ENCODE results near the gene EEF2K.

Gene EEF2K

DNA sequence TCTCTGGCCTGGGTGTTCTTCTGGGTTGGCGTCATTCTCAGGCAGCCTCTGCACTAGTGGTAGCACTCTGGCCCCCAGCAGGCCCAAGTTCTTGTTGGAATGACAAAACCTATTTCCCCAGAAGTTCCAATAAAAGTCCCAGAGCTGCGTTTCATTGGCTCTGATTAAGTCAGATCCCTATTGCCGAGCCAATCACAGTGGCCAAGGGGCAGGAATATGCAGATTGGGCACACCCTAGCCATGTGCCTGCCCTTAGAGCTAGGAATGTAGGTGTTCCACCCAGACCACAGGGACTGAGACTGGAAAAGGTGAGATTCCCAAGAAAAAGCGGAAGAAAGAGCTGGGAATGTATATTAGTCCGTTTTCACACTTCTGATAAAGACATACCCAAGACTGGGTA is 46.2 kb downstream of the EEF2K start:
- no peak for DNase-seq (ENCODE audit: low read depth)

DNA sequence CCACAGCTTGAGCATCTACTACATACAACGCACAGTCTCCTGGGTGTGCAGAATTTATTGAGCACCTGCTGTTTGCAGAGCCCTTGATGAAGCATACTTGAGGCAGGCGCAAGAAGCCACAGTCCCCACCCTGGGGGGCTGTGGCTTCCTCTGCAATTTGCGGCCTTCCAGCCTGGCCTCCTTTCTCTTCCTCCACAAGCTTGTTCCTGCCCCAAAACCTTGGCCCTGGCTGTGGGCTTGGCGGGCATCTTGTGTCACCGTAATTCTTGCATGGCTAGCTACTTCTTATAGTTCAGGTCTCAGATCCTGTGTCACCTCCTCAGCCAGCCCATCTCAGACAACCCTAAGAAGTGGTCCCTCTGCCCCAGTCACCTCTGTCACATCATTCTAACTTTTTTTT is 47.2 kb downstream of the EEF2K start:
- no peak for DNase-seq (ENCODE audit: low read depth)

DNA sequence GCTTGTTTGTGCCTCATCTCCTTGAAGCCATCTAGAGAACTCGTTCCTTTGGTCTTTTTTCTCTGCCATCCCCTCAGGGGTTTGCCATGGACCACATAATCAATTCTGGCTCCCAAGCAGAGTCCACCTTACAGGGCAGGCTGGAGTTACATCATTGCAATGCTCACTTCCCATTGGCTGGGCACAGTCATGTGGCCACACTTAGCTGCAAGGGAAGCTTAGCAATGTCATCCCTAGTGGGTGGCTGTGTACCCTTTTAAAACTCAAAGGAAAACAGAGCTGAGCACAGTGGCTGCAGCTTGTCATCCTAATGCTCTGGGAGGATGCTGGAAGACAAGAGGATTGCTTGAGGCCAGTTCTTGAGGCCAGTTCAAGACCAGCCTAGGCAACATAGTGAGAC is 49.3 kb downstream of the EEF2K start:
- DNase-seq (ENCODE audit: low read depth), result no peak

DNA sequence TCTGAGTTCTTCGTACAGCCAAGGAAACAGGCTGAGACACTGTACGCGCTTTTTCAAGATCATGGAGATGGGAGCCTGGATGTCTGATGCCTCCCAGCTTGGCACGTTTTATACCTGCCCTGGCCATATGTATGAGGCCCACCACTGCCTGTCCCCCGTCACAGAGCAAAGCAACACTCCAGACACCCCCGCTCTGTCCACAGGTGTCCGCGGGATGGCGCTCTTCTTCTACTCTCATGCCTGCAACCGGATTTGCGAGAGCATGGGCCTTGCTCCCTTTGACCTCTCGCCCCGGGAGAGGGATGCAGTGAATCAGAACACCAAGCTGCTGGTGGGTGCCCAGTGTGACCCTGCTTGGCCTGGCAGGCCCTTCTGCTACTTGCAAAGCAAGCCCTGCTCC is 51.4 kb downstream of the EEF2K start:
- no peak for DNase-seq (ENCODE audit: low read depth)

DNA sequence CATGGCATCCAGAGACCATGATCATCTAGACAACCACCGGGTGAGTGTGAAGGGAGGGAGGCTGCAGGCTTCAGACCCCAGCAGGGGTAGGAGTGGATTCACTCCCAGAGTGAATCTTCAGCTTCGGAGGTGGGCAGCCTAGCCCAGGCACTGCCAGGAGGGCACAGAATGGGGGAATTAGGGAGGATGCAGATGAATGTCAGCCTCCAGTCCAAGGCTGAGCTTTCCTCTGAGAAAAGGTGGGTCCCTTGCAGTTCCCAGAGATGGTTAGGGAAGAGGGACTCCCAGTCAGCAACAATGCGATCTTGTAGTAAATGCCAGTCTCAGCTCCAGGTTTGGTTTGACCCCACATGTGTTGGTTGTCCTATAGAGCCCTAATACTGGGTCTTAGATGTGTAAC is 54.4 kb downstream of the EEF2K start:
- no peak for DNase-seq (ENCODE audit: low read depth)

DNA sequence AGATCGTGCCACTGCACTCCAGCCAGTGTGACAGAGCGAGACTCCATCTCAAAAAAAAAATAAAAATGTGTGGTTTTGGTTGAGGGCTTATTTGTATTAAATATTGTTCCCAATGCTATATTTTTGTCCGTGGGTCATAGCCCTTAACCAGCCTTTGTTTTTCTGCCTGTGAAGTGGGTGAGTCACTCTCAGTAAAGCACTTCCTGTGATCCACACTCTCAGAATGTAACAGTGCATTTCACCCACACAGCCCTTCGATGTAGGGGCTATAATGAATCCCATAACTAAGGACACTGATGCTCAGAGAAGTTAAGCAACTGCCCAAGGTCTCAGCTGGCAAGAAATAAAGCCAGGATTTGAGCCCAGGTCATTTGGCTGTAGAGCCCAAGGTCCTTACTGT is 56.4 kb downstream of the EEF2K start:
- DNase-seq (ENCODE audit: low read depth), result no peak

DNA sequence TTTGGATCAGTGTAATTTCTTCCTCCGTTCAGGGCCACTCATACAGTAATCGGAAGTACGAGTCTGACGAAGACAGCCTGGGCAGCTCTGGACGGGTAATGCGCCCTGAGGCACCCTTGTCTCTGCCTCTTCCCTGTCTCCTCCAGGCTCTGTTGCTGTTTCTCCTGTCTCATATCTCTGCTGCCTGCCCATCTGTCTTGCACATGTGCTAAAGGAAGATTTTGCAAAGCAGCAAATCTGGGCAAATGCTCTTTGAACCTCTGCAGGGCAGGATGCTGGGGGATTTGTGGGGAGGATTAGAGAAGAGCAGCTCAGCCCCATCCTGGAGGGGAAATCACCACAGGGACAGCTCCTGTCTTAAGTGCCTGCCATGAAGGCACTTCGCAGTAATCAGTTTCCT is 58.7 kb downstream of the EEF2K start:
- no peak for DNase-seq (ENCODE audit: low read depth)

DNA sequence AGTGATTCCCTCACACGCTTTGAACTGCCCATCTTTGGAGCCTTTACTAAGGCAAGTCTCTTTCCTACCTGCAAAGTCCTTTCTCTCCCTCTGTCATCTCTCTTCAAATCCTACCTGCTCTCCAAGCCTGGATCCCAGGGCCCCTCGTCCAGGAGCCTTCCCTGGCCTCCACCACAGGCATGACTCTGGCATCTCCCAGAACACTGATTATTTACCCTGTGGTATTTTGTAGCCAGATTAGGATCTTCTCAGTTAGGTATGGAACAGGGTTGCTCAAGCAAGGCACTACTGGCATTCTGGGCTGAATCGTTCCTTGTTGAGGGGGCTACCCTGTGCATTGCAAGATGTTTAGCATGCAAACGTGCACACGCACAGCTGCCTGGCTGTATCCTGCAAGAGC is 59.3 kb downstream of the EEF2K start:
- DNase-seq (ENCODE audit: low read depth), result no peak

DNA sequence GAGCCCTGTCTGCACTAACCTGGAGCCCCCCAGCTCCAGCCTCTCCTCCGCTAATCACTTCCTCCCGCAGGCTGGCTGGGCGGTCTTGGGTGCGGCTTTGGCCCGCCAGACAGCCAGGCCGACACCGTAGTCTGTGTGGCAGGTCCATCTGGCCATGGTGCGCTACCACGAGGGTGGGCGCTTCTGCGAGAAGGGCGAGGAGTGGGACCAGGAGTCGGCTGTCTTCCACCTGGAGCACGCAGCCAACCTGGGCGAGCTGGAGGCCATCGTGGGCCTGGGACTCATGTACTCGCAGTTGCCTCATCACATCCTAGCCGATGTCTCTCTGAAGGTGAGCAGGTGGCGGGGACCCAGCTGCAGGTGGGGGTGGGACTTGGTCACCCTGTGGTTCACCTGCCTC is 60.5 kb downstream of the EEF2K start:
- no peak for DNase-seq (ENCODE audit: low read depth)

DNA sequence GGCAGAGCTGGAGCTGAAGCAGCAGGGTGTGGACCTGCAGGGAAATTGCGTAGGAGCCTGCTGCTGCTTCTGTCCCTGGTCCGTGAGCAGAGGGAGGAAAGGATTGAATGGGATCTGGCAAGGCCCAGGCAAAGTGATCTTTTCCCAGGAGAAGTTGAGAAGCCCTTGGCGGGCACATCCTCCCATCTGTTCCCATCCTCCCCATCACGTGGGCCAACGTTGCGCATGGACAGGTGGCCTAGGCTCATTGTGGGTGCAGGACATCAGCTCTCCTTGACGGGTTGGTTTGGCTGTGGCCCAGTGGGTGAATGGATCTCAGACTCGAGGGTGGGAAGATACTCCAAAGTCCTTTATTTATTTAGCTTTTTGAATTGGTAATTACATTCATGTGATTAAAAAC is 61.7 kb downstream of the EEF2K start:
- no peak for DNase-seq (ENCODE audit: low read depth)

DNA sequence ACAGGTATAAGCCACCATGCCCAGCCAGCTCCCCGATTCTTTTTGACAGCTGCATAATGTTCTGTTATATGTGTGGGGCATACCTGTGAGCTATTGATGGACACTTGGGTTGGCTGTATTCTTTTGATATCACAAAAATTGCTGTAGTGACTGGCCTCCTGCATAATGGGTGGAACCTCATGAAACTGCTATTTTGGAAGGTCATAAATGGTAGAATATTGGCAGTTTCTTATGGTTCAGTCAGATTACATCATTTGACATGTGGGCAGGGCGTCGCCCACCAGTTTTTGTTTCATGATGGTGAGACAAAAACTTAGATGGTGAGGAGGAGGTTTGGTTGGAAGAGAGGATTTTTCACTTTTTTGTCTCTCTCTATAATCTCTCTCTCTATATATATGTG is 64.4 kb downstream of the EEF2K start:
- DNase-seq (ENCODE audit: low read depth), result no peak

DNA sequence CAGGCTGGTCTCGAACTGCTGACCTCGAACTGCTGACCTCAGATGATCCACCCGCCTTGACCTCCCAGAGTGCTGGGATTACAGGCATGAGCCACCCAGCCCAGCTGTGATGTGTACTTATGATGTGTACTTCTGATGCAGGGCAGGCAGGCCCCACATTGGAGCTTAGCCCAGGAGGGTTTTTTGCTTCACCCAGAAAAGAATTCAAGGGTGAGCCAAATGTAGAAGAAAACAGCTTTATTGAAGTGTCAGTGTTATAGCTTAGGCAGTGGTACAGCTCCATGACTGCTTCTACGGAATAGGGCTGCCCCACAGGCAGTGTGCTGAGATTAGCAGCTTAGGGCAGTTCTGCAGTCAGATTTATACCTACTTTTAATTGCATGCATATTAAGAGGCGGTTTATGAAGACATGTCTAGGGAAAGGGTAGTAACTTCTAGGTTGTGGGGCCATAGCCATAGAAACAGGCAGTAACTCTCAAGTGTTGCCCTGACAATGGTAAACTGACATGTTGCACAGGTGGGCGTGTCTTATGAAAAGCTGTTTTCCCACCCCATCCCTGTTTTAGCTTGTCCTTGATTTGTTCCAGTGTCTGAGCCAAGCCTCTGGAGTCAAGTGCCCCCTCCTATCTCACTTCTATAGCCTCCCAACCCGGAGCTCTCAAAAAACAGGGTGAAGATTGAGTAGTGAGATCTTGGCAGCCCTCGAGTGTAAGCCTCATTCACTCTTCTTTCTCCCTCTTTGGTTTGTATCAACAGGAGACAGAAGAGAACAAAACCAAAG is 67.0 kb downstream of the EEF2K start:
- no peak for DNase-seq (ENCODE audit: low read depth)

DNA sequence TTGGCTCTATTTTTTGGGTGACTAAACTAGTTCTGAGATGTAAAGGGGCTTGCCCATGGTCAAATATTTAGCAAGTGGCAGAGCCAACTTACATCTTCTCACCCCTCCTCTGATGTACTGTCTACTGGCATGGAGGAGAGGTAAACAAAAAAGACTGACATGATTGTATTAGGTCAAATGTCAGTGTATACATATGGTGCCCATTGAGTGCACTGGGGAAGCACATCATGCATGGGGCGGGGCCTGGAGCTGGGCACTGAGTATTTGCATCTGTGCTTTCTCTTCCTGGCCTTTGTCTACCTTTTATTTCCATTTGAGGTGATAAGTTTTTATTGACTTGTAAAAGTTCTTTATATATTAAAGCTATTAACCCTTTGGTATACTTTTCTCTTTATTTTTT is 68.8 kb downstream of the EEF2K start:
- DNase-seq (ENCODE audit: low read depth), result no peak

DNA sequence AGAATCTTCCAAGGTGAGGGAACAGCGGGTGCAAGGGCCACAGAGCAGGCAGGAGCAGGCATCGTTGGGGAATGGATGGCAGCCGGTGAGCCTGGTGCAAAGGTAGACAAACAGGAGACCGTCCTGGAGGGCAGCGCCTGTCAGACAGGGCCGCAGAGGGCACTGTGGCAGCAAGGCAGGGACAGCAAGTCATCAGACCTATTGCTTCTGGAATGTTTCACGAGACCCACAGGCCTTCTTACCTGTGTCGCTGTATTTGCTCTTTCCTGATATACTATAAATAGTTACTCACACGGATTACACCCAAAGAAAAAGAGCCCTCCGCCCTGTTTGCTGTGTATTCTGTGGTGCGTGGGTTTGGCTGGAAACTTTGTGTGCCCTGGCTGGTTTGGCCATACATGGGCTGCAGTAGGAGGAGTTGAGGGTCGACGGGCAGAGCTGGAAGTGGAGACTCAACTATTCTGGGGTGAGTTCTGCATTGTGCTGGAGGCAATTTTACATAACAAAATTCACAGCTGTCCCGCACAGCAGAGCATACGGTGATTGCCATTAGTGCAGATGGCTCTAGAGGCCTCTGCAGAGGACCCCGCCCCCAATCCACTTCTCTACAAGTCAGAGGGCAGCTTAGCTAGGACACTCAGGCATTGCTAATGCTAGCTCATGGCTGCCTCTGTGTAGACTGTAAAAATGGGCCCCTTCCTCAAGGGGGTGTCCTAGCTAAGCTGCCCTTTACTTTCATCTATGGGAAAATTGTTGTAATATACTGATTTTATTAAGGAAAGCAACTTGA is 72.6 kb downstream of the EEF2K start:
- DNase-seq (ENCODE audit: low read depth), result no peak

DNA sequence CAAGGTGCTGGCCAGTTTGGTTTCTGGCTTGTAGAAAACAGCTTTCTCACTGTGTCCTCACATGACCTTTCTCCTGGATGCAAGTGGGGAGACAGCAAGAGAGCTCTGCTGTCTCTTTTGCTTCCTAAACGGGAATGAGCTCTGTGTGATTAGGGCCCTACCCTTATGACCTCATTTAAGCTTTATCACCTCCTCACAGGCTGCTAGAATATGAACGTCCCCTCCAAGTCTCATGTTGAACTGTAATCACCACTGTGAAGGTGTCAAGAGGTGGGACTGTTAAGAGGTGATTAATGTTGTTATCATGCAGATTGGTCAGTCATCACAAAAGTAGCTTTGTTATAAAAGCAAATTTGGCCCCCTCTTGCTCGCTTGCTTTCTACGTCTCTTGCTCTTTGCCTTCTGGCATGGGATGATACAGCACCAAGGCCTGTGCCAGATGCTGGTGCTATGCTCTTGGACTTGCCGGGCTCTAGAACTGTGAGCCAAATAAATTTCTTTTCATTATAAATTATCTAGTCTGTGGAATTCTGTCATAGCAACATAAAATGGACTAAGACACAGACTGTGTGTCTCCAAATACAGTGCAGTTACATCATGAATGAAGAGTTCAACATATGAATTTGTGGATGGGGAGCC is 76.3 kb downstream of the EEF2K start:
- DNase-seq (ENCODE audit: low read depth), result no peak

DNA sequence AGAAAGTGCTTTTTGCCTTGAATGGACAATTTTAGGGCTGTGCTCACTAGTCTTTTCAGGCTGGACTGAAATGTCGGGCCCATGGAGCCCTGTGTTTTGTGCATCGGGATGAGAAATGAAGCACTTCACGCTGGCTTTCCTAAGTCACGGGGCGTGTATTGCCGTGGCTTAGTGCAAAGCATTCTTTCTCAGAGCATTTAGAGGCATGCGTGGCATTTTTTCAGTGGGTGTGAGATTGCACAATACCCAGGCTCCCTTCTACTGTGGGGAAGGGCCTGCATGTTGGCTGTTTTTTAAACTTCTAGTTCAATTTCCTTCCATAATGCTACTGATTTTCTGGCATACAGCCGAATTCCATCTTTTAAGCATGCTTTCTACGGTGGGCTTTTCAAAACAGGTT is 78.6 kb downstream of the EEF2K start:
- DNase-seq (ENCODE audit: low read depth), result no peak

DNA sequence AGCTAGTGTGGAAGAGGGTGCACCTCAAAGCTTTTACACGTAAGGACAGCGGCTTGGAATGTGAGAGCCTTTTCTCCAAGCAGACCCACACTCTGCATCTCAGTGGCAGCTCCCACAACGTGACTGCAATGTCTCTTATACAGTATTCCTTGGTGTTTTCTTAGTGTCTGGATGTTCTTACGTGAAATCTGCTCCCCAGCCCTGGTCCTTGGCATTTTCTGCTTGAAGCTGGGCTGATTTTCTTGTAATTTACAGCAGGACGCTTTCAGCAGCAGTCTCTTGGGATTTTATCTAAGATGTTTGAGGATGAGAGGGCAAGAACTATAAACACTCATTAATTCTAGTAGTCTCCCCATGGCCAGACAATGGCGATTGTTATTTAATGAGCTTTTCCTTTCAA is 79.0 kb downstream of the EEF2K start:
- no peak for DNase-seq (ENCODE audit: low read depth)

DNA sequence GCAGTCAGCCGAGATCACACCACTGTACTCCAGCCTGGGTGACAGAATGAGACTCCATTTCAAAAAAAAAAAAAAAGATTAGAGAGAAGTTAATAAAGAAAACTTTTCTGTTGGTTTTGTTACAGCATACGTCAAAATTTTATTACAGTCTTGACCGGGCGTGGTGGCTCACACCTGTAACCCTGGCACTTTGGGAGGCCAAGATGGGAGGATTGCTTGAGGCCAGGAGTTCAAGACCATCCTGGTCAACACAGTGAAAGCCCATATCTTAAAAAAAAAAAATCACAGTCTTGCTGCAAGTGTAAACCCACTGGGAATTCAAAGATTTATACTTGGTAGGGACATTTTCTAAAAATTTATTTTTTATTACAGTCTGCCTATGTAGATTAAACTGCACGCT is 84.9 kb downstream of the EEF2K start:
- no peak for DNase-seq (ENCODE audit: low read depth)

DNA sequence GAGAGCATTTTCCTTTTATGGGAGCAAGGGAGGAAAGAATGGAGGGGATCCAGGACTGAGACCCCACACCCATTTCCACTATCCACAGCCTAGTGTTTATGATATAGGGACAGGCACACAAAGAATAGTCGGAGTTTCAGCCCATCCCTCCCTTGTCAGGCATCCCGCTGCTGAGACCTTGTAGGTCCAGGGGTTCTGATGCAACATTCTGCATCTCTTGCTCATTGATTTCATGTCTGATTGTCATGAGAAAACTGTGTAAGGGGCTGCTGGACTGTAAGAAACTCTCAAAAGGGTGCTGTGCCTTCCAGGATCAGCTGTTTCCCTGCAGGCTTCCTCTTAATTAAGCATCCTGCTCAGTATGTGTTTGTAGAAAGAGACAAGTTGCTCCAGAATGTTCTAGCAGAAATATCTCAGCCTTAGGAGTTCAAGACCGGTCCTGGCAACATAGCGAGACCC is 85.8 kb downstream of the EEF2K start:
- DNase-seq (ENCODE audit: low read depth), result no peak

DNA sequence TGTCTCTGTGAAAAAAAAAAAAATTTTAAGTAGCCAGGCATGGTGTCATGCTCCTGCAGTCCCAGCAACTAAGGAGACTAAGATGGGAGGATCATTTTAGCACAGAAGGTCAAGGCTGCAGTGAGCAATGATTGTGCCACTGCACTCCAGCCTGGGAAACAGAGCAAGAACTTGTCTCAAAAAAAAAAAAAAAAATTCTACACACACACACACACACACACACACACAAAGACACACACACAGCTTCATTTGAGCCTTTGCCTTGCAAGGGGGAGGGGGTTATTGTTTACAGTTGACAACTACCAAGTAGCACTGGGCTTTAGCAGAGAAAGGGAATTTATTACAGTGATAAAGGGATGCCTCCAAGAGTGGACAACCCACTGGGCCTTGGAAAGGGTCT is 86.2 kb downstream of the EEF2K start:
- DNase-seq (ENCODE audit: low read depth), result no peak

DNA sequence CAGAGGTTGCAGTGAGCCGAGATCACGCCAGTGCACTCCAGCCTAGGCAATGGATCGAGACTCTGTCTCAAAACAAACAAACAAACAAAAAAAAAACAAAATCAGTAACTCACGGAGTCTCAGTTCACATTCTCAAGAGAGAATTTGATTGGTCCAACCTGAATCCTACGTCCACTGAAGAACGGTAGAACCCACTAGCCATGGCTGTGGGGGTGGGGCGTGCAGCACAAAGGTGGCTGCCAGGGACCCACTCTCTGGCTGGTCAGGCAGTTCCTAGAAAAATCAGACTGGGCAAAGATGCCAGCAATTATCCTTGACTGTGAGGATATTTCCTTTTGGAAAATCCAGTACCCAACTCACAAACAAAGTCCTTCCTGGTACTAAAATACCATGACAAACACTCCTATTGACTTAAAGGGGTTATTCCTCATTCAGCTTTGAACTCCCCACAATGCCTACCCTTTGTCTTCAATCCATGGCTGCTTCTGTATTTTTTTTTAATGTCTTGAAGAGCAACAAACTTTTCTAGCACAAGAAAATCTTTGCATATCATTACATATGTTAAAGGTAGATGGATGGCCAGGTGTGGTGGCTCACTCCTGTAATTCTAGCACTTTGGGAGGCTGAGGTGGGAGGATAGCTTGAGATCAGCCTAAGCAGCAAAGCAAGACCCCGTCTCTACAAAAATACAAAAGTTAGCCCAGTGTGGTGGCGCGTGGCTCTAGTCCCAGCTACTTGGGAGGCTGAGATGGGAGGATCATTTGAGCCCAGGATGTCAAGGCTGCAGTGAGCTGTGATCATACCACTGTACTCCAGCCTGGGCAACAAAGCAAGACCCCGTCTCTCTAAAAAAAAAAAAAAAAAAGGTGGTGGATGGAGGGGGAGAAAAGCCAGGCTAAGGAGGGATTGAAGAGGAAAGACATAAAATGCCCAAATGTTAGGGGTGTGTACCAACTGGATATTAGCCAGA is 87.3 kb downstream of the EEF2K start:
- DNase-seq (ENCODE audit: low read depth), result no peak

Measured in stimulated activated CD8-positive, alpha-beta memory T cell treated with anti-CD3 and anti-CD28 coated beads, Interleukin-12 subunit alpha, Interleukin-12 subunit beta, amount 100 ng/mL, for 4 hours (primary cell).